GM12878 (cell line): ENCODE measurements around the gene ADCYAP1R1. TPM values are rescaled to one million over a fixed set of nuclear protein-coding genes. Genes with fewer than 3 reads are reported as not detected.

Source experiments
- ATAC-seq: fragments of 200-7000 bp; cut with Tn5 transposase; 3 replicates; pipeline ENCODE4 v1.9.1; 2020; ENCODE audit warnings: mild to moderate bottlenecking, moderate library complexity
- BruUV-seq: library from RNA; stranded (reverse); fragments of 400-500 nt; replicated peaks from 2 replicates; lab custom pipeline; 2021; lab: Mats Ljungman, UMichigan
- CTCF ChIA-PET: fragments of 300-600 bp; sonication (Branson Sonifier 250); formaldehyde crosslinking; extraction: SDS; loops from one replicate; lab custom pipeline; 2021; ENCODE audit warnings: inconsistent platforms; lab: Yijun Ruan, JAX
- POLR2A ChIA-PET: fragments of 350-600 bp; formaldehyde crosslinking; extraction: SDS; loops from one replicate; lab custom pipeline; 2021; ENCODE audit warnings: inconsistent platforms; lab: Charles Lee
- RAD21 ChIA-PET: fragments of 300-600 bp; sonication (Branson Sonifier 250); formaldehyde crosslinking; loops from one replicate; lab custom pipeline; 2023; ENCODE audit warnings: antibody characterized with exemption; ENCODE audit not compliant: unreplicated experiment; lab: Charles Lee
- SMC1A ChIA-PET: fragments of 300-600 bp; sonication (Branson Sonifier 250); formaldehyde crosslinking; loops from one replicate; lab custom pipeline; 2023; ENCODE audit not compliant: unreplicated experiment, uncharacterized antibody; lab: Charles Lee
- DNase-seq: peaks from one replicate; pipeline ENCODE4 v3.0.0-alpha.2; 2011; ENCODE audit warnings: low read depth, low spot score
- FAIRE-seq: peaks from 3 replicates; lab custom pipeline; 2011; peaks lifted over from hg19 to GRCh38; lab: Jason Lieb, UNC
- H2AFZ ChIP-seq: 2 replicates; pipeline ENCODE4 v1.6.0; 2011; ENCODE audit warnings: low read depth, low read length, control low read depth; ENCODE audit not compliant: control insufficient read depth
- H3K27ac ChIP-seq: 2 replicates; pipeline ENCODE4 v1.5.1; 2011; ENCODE audit warnings: control low read depth; ENCODE audit not compliant: control insufficient read depth, insufficient read depth
- H3K27me3 ChIP-seq, 2 experiments: replicated peaks in 1 of 2; 2 replicates each; pipeline versions ENCODE4 v1.6.0 to v1.6.1; 2011; ENCODE audit warnings: low read length in 1 of 2; ENCODE audit not compliant: control insufficient read depth in 2 of 2, insufficient read depth in 2 of 2
- H3K36me3 ChIP-seq, 2 experiments: 2 replicates each; pipeline ENCODE4 v1.5.1; 2011; ENCODE audit warnings: low read length in 1 of 2; ENCODE audit not compliant: control insufficient read depth in 2 of 2, insufficient read depth in 2 of 2
- H3K4me1 ChIP-seq: 2 replicates; pipeline ENCODE4 v1.6.1; 2011; ENCODE audit warnings: mild to moderate bottlenecking, low read length, moderate library complexity, mixed read lengths; ENCODE audit not compliant: control insufficient read depth, insufficient read depth
- H3K4me2 ChIP-seq: 2 replicates; pipeline ENCODE4 v1.6.0; 2011; ENCODE audit warnings: control low read depth; ENCODE audit not compliant: control insufficient read depth, insufficient read depth
- H3K4me3 ChIP-seq: fragments of 200-600 bp; sonication (generic); 2 replicates; pipeline ENCODE4 v1.5.1; 2016
- H3K79me2 ChIP-seq: 2 replicates; pipeline ENCODE4 v1.6.0; 2011; ENCODE audit warnings: low read length; ENCODE audit not compliant: control insufficient read depth, insufficient read depth
- H3K9ac ChIP-seq: 2 replicates; pipeline ENCODE4 v1.8.0; 2011; ENCODE audit warnings: low read length, control low read depth, mixed read lengths; ENCODE audit not compliant: control insufficient read depth, insufficient read depth
- H3K9me3 ChIP-seq: replicated peaks from 3 replicates; pipeline ENCODE4 v1.5.1; 2011; ENCODE audit warnings: mild to moderate bottlenecking, low read length; ENCODE audit not compliant: control insufficient read depth, insufficient read depth
- H4K20me1 ChIP-seq: 2 replicates; pipeline ENCODE4 v1.6.0; 2011; ENCODE audit not compliant: control insufficient read depth, insufficient read depth
- CBX3 ChIP-seq: fragments of 200-600 bp; sonication (generic); IDR thresholded peaks from 2 replicates; pipeline ENCODE4 v1.6.1; 2016; ENCODE audit warnings: low read depth, borderline replicate concordance
- CHD1 ChIP-seq: IDR thresholded peaks from 2 replicates; pipeline ENCODE4 v1.6.1; 2012; ENCODE audit warnings: low read depth, low read length, improper control_type of control experiment
- ETV6 ChIP-seq, 2 experiments: fragments of 450-650 bp in 1 of 2; IDR thresholded peaks in 1 of 2; conservative IDR thresholded peaks in 1 of 2; 2 replicates each; pipeline ENCODE4 v1.6.1; 2014; ENCODE audit warnings: antibody characterized with exemption in 1 of 2, borderline replicate concordance in 1 of 2, low read depth in 1 of 2, mild to moderate bottlenecking in 1 of 2, moderate library complexity in 1 of 2
- HSF1 ChIP-seq: fragments of 150-350 bp; IDR thresholded peaks from 2 replicates; pipeline ENCODE4 v1.6.1; 2014; ENCODE audit warnings: mild to moderate bottlenecking, low read depth, low read length
- JUND ChIP-seq: IDR thresholded peaks from 2 replicates; pipeline ENCODE4 v1.6.1; 2012; ENCODE audit warnings: low read depth, mild to moderate bottlenecking, low read length, improper control_type of control experiment, moderate library complexity
- LARP7 ChIP-seq: fragments of 450-650 bp; IDR thresholded peaks from 2 replicates; pipeline ENCODE4 v1.6.1; 2017; ENCODE audit warnings: mild to moderate bottlenecking
- NFYB ChIP-seq: IDR thresholded peaks from 2 replicates; pipeline ENCODE4 v1.6.1; 2011; ENCODE audit warnings: low read depth, mild to moderate bottlenecking, low read length, improper control_type of control experiment, moderate library complexity; ENCODE audit not compliant: insufficient read depth
- PBX3 ChIP-seq: IDR thresholded peaks from 2 replicates; pipeline ENCODE4 v1.6.1; 2011; ENCODE audit warnings: mild to moderate bottlenecking, low read depth, low read length, moderate library complexity; ENCODE audit not compliant: insufficient replicate concordance
- RAD21 ChIP-seq: IDR thresholded peaks from 2 replicates; pipeline ENCODE4 v1.6.1; 2011; ENCODE audit warnings: mild to moderate bottlenecking, low read depth, low read length, moderate library complexity; ENCODE audit not compliant: insufficient read depth
- RBBP5 ChIP-seq: fragments of 200-600 bp; sonication (generic); conservative IDR thresholded peaks from 2 replicates; pipeline ENCODE4 v1.6.1; 2016
- SPI1 ChIP-seq: IDR thresholded peaks from 2 replicates; pipeline ENCODE4 v1.6.1; 2011; ENCODE audit warnings: low read depth, mild to moderate bottlenecking, low read length, moderate library complexity, borderline replicate concordance; ENCODE audit not compliant: insufficient read depth
- TCF12 ChIP-seq: IDR thresholded peaks from 2 replicates; pipeline ENCODE4 v1.6.1; 2011; ENCODE audit warnings: low read depth, mild to moderate bottlenecking, low read length
- USF1 ChIP-seq: IDR thresholded peaks from 2 replicates; pipeline ENCODE4 v1.6.1; 2011; ENCODE audit warnings: borderline replicate concordance, low read depth, mild to moderate bottlenecking, moderate library complexity, mixed read lengths, low read length; ENCODE audit not compliant: insufficient read depth; ENCODE audit errors: extremely low read length
- ZNF384 ChIP-seq: IDR thresholded peaks from 2 replicates; pipeline ENCODE4 v1.6.1; 2012; ENCODE audit warnings: low read depth, mild to moderate bottlenecking, low read length, improper control_type of control experiment, borderline replicate concordance
- ZNF622 ChIP-seq: fragments of 450-650 bp; IDR thresholded peaks from 2 replicates; pipeline ENCODE4 v1.6.1; 2017; ENCODE audit warnings: mild to moderate bottlenecking, inconsistent platforms
- WGBS: methylation state at CpG from one replicate; pipeline ENCODE4 v1.1.6; 2016; ENCODE audit warnings: low lambda C conversion rate; ENCODE audit not compliant: insufficient replicate concordance, insufficient coverage; ENCODE audit errors: missing lambda C conversion rate; 5-methylcytosine and 5-hydroxymethylcytosine counted together
- in situ Hi-C: fragments of 300-500 bp; cut with MboI; formaldehyde crosslinking; loops from 9 replicates; pipeline ENCODE4 v1.14.3; 2018; ENCODE audit warnings: mixed read lengths
- intact Hi-C: fragments of 100-400 bp; cut with micrococcal nuclease; formaldehyde crosslinking; loops from one replicate; pipeline ENCODE4 v1.14.2; 2022; ENCODE audit not compliant: unreplicated experiment
- polyA plus RNA-seq, 11 experiments: library from polyadenylated mRNA; depleted of rRNA in 4 of 11; unstranded in 6 of 11; stranded (reverse) in 5 of 11; fragments of >200 nt; fragmentation: Nextera tagmentation in 4 of 11; fragmentation: Illumina TruSeq in 1 of 11; extraction: Ambion mirVana in 4 of 11; extraction: Trizol in 1 of 11; gene quantifications; 1 replicate in 1 of 11; 2 replicates in 10 of 11; pipeline versions ENCODE4 v1.2.1 to v1.2.3, GENCODE V29; 2011 to 2016; ENCODE audit warnings: inconsistent platforms in 2 of 11, missing spikeins in 2 of 11, low read depth in 1 of 11
- total RNA-seq, 4 experiments: library from RNA; depleted of rRNA in 3 of 4; stranded (reverse); fragments of >200 nt in 3 of 4; fragmentation: Illumina TruSeq in 1 of 4; extraction: Trizol in 1 of 4; gene quantifications; 2 replicates each; pipeline versions ENCODE4 v1.2.1 to v1.2.3, GENCODE V29; 2013 to 2021
- TF ChIP-seq, protein P1 (sequence below): IDR thresholded peaks from 2 replicates; pipeline ENCODE4 v1.6.1; 2011; ENCODE audit warnings: borderline replicate concordance, low read depth, mild to moderate bottlenecking, moderate library complexity, low read length; ENCODE audit not compliant: insufficient read depth, poor library complexity, severe bottlenecking
- TF ChIP-seq, protein P2 (sequence below): fragments of 450-650 bp; IDR thresholded peaks from 2 replicates; pipeline ENCODE4 v1.6.1; 2017; ENCODE audit warnings: low read depth, mild to moderate bottlenecking, moderate library complexity

ADCYAP1R1 gene
- total and polyA plus RNA-seq, 10 of the 15 experiments (the other 5 are each of a cell fraction or from before 2014, with no cell fraction given) = not detected

- in situ Hi-C loops = no loop called here
- Histone ChIP-seq H3K4me1 (no peaks in the 10 kb centered on the region), H3K4me2 (no peak overlapping the region), H4K20me1 (no peaks in the 10 kb centered on the region), H3K27ac (no peak overlapping the region), H3K9me3 (no peaks in the 10 kb centered on the region), H3K27me3 (peaks cover 0 to 5% of the 10 kb centered on the region in 2 experiments; a peak in 1 of 4 replicates), H3K9ac (no peak overlapping the region), H2AFZ (no peak overlapping the region), H3K36me3 (no peaks in the 10 kb centered on the region), H3K4me3 (no peak overlapping the region), H3K79me2 (no peaks in the 10 kb centered on the region)
- FAIRE-seq (no peak), ATAC-seq (no peak), DNase-seq (no peak)
- ChIA-PET POLR2A (no interaction called here), SMC1A (no interaction called here), RAD21 (no interaction called here), CTCF (interaction anchor here (0.9 kb wide), 1 partner anchor 56 kb away, joined by 3 read pairs; no protein-coding TSS in a partner anchor)
- 0% methylated on average over 4 of the region's 4 CpGs for WGBS
- intact Hi-C loops = no loop called here
- no TSS peak for BruUV-seq
- TF ChIP-seq, protein P1, sequence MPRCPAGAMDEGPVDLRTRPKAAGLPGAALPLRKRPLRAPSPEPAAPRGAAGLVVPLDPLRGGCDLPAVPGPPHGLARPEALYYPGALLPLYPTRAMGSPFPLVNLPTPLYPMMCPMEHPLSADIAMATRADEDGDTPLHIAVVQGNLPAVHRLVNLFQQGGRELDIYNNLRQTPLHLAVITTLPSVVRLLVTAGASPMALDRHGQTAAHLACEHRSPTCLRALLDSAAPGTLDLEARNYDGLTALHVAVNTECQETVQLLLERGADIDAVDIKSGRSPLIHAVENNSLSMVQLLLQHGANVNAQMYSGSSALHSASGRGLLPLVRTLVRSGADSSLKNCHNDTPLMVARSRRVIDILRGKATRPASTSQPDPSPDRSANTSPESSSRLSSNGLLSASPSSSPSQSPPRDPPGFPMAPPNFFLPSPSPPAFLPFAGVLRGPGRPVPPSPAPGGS = no peak
- TF ChIP-seq LARP7 (no peak), ZNF622 (no peak), RBBP5 (no peak), NFYB (no peak), PBX3 (no peak), JUND (no peak), CHD1 (no peak), TCF12 (no peak), HSF1 (no peak), CBX3 (no peak), RAD21 (no peak), USF1 (no peak), ETV6 (conservative IDR thresholded peaks at IDR 0.05 in 1 of 2, IDR thresholded peaks at IDR 0.05 in 1 of 2; ENCODE audit: borderline replicate concordance in 1 of 2, low read depth in 1 of 2) (no peak), SPI1 (no peak), ZNF384 (no peak)
- TF ChIP-seq, protein P2, sequence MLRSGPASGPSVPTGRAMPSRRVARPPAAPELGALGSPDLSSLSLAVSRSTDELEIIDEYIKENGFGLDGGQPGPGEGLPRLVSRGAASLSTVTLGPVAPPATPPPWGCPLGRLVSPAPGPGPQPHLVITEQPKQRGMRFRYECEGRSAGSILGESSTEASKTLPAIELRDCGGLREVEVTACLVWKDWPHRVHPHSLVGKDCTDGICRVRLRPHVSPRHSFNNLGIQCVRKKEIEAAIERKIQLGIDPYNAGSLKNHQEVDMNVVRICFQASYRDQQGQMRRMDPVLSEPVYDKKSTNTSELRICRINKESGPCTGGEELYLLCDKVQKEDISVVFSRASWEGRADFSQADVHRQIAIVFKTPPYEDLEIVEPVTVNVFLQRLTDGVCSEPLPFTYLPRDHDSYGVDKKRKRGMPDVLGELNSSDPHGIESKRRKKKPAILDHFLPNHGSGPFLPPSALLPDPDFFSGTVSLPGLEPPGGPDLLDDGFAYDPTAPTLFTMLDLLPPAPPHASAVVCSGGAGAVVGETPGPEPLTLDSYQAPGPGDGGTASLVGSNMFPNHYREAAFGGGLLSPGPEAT = no peak
Measured at GRCh38 chr7:31066516-31067130, 14.5 kb downstream of the ADCYAP1R1 start.
